ENCODE results near the gene HES7.

DNA sequence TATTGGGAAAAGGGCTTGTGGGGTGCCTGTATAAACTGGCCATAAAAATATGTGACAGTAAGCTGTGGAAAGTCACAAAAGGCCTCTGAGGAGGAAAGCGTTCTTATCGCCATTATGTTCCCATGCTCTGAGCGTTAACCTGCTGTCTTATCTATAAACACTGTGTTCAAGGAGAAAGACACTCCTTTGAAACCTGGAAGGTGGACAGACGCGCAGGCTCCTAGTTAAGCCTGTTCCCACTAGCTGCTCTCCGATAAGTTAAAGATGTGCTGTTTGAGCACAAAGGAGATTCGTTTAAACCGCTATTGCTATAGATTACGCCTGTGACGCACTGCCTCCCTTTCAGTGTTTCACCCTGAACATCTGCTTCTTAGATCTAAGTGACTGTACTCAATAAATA is 41.6 kb downstream of the HES7 start:
- TF ChIP-seq, protein P1, sequence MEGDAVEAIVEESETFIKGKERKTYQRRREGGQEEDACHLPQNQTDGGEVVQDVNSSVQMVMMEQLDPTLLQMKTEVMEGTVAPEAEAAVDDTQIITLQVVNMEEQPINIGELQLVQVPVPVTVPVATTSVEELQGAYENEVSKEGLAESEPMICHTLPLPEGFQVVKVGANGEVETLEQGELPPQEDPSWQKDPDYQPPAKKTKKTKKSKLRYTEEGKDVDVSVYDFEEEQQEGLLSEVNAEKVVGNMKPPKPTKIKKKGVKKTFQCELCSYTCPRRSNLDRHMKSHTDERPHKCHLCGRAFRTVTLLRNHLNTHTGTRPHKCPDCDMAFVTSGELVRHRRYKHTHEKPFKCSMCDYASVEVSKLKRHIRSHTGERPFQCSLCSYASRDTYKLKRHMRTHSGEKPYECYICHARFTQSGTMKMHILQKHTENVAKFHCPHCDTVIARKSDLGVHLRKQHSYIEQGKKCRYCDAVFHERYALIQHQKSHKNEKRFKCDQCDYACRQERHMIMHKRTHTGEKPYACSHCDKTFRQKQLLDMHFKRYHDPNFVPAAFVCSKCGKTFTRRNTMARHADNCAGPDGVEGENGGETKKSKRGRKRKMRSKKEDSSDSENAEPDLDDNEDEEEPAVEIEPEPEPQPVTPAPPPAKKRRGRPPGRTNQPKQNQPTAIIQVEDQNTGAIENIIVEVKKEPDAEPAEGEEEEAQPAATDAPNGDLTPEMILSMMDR (IDR thresholded peaks at IDR 0.05): no peak
- TF ChIP-seq POLR2AphosphoS5 (IDR thresholded peaks at IDR 0.05): no peak
- TF ChIP-seq EP300 (IDR thresholded peaks at IDR 0.05): no peak

Data from gastroesophageal sphincter (tissue), 3 donors.